ENCODE measurements around the gene MT1HL1.

MT1HL1 gene

GRCh38 chr1:237004116-237004515 is at the start of gene MT1HL1:
MT1HL1 (minus strand) TSS chr1:237004441; CDS start chr1:237004372, 69 bp downstream.
- no peak for DNase-seq

- DNase-seq = no peak
Measured at GRCh38 chr1:237050915-237051314, 46.7 kb upstream of the MT1HL1 start.

- DNase-seq = no peak
Measured at GRCh38 chr1:237050185-237050584, 45.9 kb upstream of the MT1HL1 start.

- no peak for DNase-seq
Measured at GRCh38 chr1:237048803-237049202, 44.6 kb upstream of the MT1HL1 start.

- DNase-seq = no peak
Measured at GRCh38 chr1:237045278-237046016, 41.2 kb upstream of the MT1HL1 start.

GRCh38 chr1:237043846-237044636 is 39.8 kb upstream of the MT1HL1 start:
- no peak for DNase-seq

- DNase-seq = no peak
Measured at GRCh38 chr1:237042892-237043576, 38.8 kb upstream of the MT1HL1 start.

GRCh38 chr1:237042526-237042891 is 38.3 kb upstream of the MT1HL1 start:
- no peak for DNase-seq

GRCh38 chr1:237041795-237042525 is 37.7 kb upstream of the MT1HL1 start, which contains the start of gene RYR2:
RYR2 (plus strand) TSS chr1:237042184; CDS start chr1:237042522, 338 bp downstream.
- DNase-seq = no peak

GRCh38 chr1:237041461-237041794 is 37.2 kb upstream of the MT1HL1 start:
- DNase-seq = no peak

- DNase-seq = no peak
Measured at GRCh38 chr1:237040823-237041222, 36.6 kb upstream of the MT1HL1 start.

GRCh38 chr1:237038211-237038610 is 34.0 kb upstream of the MT1HL1 start:
- DNase-seq = no peak

GRCh38 chr1:237035759-237036158 is 31.5 kb upstream of the MT1HL1 start:
- DNase-seq = no peak

- no peak for DNase-seq
Measured at GRCh38 chr1:237033804-237034203, 29.6 kb upstream of the MT1HL1 start.

GRCh38 chr1:237033061-237033460 is 28.8 kb upstream of the MT1HL1 start:
- DNase-seq = no peak

- no peak for DNase-seq
Measured at GRCh38 chr1:237032029-237032428, 27.8 kb upstream of the MT1HL1 start.

GRCh38 chr1:237031480-237031879 is 27.2 kb upstream of the MT1HL1 start:
- no peak for DNase-seq

- no peak for DNase-seq
Measured at GRCh38 chr1:237029850-237030535, 25.8 kb upstream of the MT1HL1 start.

GRCh38 chr1:237029240-237029639 is 25.0 kb upstream of the MT1HL1 start:
- no peak for DNase-seq

GRCh38 chr1:237025358-237026074 is 21.3 kb upstream of the MT1HL1 start:
- no peak for DNase-seq

- no peak for DNase-seq
Measured at GRCh38 chr1:237018896-237019295, 14.7 kb upstream of the MT1HL1 start.

GRCh38 chr1:237016626-237017025 is 12.4 kb upstream of the MT1HL1 start:
- DNase-seq = no peak
